Keratinocyte (primary cell): ENCODE results near the gene ACOT13. TPM values are rescaled to one million over a fixed set of nuclear protein-coding genes. Genes with fewer than 3 reads are reported as not detected.

ENCODE experiments used
- DNase-seq: peaks from one replicate; pipeline ENCODE4 v3.0.0-alpha.2; 2011; ENCODE audit warnings: low read depth, missing footprints, low spot score
- FAIRE-seq: peaks from 2 replicates; lab custom pipeline; 2011; peaks lifted over from hg19 to GRCh38; lab: Jason Lieb, UNC
- H2AFZ ChIP-seq: 2 replicates; pipeline ENCODE4 v1.6.0; 2012; ENCODE audit warnings: low read length, control low read depth, inconsistent platforms; ENCODE audit not compliant: control insufficient read depth
- H3K27ac ChIP-seq: 2 replicates; pipeline ENCODE4 v1.5.1; 2011; ENCODE audit warnings: low read length; ENCODE audit not compliant: control insufficient read depth, insufficient read depth
- H3K27me3 ChIP-seq: 3 replicates; pipeline ENCODE4 v1.6.0; 2011; ENCODE audit warnings: low read length; ENCODE audit not compliant: control insufficient read depth, insufficient read depth; ENCODE audit errors: extremely low read depth
- H3K36me3 ChIP-seq, 2 experiments: 2 replicates in 1 of 2; 3 replicates in 1 of 2; pipeline ENCODE4 v1.5.1; 2011; ENCODE audit warnings: low read length in 2 of 2, mild to moderate bottlenecking in 1 of 2; ENCODE audit not compliant: control insufficient read depth in 2 of 2, insufficient read depth in 2 of 2; ENCODE audit errors: extremely low read depth in 1 of 2
- H3K4me1 ChIP-seq: 3 replicates; pipeline ENCODE4 v1.5.1; 2011; ENCODE audit warnings: low read length; ENCODE audit not compliant: control insufficient read depth, insufficient read depth; ENCODE audit errors: extremely low read depth
- H3K4me2 ChIP-seq: 3 replicates; pipeline ENCODE4 v1.6.0; 2011; ENCODE audit warnings: low read depth, low read length; ENCODE audit not compliant: control insufficient read depth, insufficient read depth; ENCODE audit errors: extremely low read depth
- H3K4me3 ChIP-seq, 3 experiments: fragments of 200-600 bp in 1 of 3; sonication (generic) in 1 of 3; 2 replicates in 2 of 3; 3 replicates in 1 of 3; pipeline ENCODE4 v1.5.1; 2011 to 2016; ENCODE audit warnings: low read length in 3 of 3, mild to moderate bottlenecking in 3 of 3, control low read depth in 2 of 3, inconsistent platforms in 1 of 3, low read depth in 1 of 3, mixed read lengths in 1 of 3, mixed run types in 1 of 3, moderate library complexity in 1 of 3; ENCODE audit not compliant: control insufficient read depth in 2 of 3, insufficient read depth in 2 of 3; ENCODE audit errors: extremely low read depth in 1 of 3
- H3K79me2 ChIP-seq: 2 replicates; pipeline ENCODE4 v1.6.0; 2012; ENCODE audit warnings: low read length; ENCODE audit not compliant: control insufficient read depth, insufficient read depth
- H3K9ac ChIP-seq: 3 replicates; pipeline ENCODE4 v1.6.0; 2011; ENCODE audit warnings: low read length; ENCODE audit not compliant: control insufficient read depth, insufficient read depth; ENCODE audit errors: extremely low read depth
- H3K9me1 ChIP-seq: 3 replicates; pipeline ENCODE4 v1.6.0; 2011; ENCODE audit warnings: low read length; ENCODE audit not compliant: control insufficient read depth, insufficient read depth; ENCODE audit errors: extremely low read depth
- H3K9me3 ChIP-seq: 2 replicates; pipeline ENCODE4 v1.5.1; 2012; ENCODE audit warnings: low read depth, low read length; ENCODE audit not compliant: control insufficient read depth
- H4K20me1 ChIP-seq: 3 replicates; pipeline ENCODE4 v1.6.0; 2011; ENCODE audit warnings: low read length; ENCODE audit not compliant: control insufficient read depth, insufficient read depth; ENCODE audit errors: extremely low read depth
- EZH2 ChIP-seq: IDR thresholded peaks from one replicate; pipeline ENCODE4 v1.6.1; 2012; ENCODE audit warnings: inconsistent platforms, mild to moderate bottlenecking, low read length, moderate library complexity
- dilution Hi-C: fragments of 300-500 bp; cut with MboI; formaldehyde crosslinking; loops from one replicate; pipeline ENCODE4 v1.7.0; 2020; ENCODE audit warnings: low sequenced_read_pairs; ENCODE audit not compliant: extremely low pct_ligation_motif_present
- polyA plus RNA-seq, 5 experiments: library from polyadenylated mRNA; depleted of rRNA in 3 of 5; stranded (reverse) in 3 of 5; stranded (forward) in 1 of 5; unstranded in 1 of 5; fragments of >200 nt; gene quantifications; 1 replicate in 1 of 5; 2 replicates in 3 of 5; 3 replicates in 1 of 5; pipeline versions ENCODE4 v1.2.1 to v1.2.3, GENCODE V29; 2011 to 2012; ENCODE audit warnings: missing spikeins in 2 of 5, low read depth in 1 of 5, low replicate concordance in 1 of 5
- TF ChIP-seq, protein P1 (sequence below), 3 experiments: IDR thresholded peaks in 1 of 3; conservative IDR thresholded peaks in 1 of 3; optimal IDR thresholded peaks in 1 of 3; 2 replicates in 2 of 3; 3 replicates in 1 of 3; pipeline versions ENCODE3 to v1.5.1; 2011; ENCODE audit warnings: low read length in 3 of 3, mild to moderate bottlenecking in 3 of 3, moderate library complexity in 2 of 3, control low read depth in 1 of 3, inconsistent platforms in 1 of 3; ENCODE audit not compliant: insufficient read depth in 2 of 3; ENCODE audit errors: extremely low read depth in 1 of 3

The ACOT13 gene
- polyA plus RNA-seq, 1 donor (not counting 4 experiments of a cell fraction or from before 2014, with no cell fraction given): 57.9 TPM

GRCh38 chr6:24664046-24664987, 2.6 kb upstream of the ACOT13 start:
- FAIRE-seq (no peak), DNase-seq (no peak)
- no peaks in the 10 kb centered on the region for H3K27me3 ChIP-seq
- TF ChIP-seq, protein P1, sequence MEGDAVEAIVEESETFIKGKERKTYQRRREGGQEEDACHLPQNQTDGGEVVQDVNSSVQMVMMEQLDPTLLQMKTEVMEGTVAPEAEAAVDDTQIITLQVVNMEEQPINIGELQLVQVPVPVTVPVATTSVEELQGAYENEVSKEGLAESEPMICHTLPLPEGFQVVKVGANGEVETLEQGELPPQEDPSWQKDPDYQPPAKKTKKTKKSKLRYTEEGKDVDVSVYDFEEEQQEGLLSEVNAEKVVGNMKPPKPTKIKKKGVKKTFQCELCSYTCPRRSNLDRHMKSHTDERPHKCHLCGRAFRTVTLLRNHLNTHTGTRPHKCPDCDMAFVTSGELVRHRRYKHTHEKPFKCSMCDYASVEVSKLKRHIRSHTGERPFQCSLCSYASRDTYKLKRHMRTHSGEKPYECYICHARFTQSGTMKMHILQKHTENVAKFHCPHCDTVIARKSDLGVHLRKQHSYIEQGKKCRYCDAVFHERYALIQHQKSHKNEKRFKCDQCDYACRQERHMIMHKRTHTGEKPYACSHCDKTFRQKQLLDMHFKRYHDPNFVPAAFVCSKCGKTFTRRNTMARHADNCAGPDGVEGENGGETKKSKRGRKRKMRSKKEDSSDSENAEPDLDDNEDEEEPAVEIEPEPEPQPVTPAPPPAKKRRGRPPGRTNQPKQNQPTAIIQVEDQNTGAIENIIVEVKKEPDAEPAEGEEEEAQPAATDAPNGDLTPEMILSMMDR (optimal IDR thresholded peaks at IDR 0.05 in 1 of 3, IDR thresholded peaks at IDR 0.05 in 1 of 3, conservative IDR thresholded peaks at IDR 0.05 in 1 of 3; ENCODE audit: extremely low read depth in 1 of 3, insufficient read depth in 2 of 3, low read length in 3 of 3): no peak
- TF ChIP-seq EZH2: no peak
- no peaks in the 10 kb centered on the region for H3K9me3 ChIP-seq
- H3K36me3 ChIP-seq: peaks cover 10 to 12% of the 10 kb centered on the region in 2 experiments
- H2AFZ ChIP-seq: no peak overlapping the region
- peaks cover 17% of the 10 kb centered on the region for H3K4me1 ChIP-seq
- H3K27ac ChIP-seq: no peak overlapping the region
- H3K4me3 ChIP-seq: no peak overlapping the region
- no peak overlapping the region for H3K9ac ChIP-seq
- H3K79me2 ChIP-seq: peaks cover 41% of the 10 kb centered on the region
- H4K20me1 ChIP-seq: no peaks in the 10 kb centered on the region
- dilution Hi-C loops: no loop called here
- H3K4me2 ChIP-seq: no peak overlapping the region
- no peaks in the 10 kb centered on the region for H3K9me1 ChIP-seq

- no peaks in the 10 kb centered on the region for H3K9me1 ChIP-seq
- dilution Hi-C loops: no loop called here
- H3K4me3 ChIP-seq: peak overlapping the region; percentile 60 to 100 (median 99)
- TF ChIP-seq, protein P1 (optimal IDR thresholded peaks at IDR 0.05 in 1 of 3, IDR thresholded peaks at IDR 0.05 in 1 of 3, conservative IDR thresholded peaks at IDR 0.05 in 1 of 3; ENCODE audit: extremely low read depth in 1 of 3, insufficient read depth in 2 of 3, low read length in 3 of 3): no peak
- no peak for TF ChIP-seq EZH2
- H3K4me1 ChIP-seq: peaks cover 16% of the 10 kb centered on the region
- H3K4me2 ChIP-seq: peak overlapping the region; percentile 92
- peak overlapping the region; percentile 80 for H3K27ac ChIP-seq
- peaks cover 10 to 12% of the 10 kb centered on the region in 2 experiments for H3K36me3 ChIP-seq
- DNase-seq (no peak), FAIRE-seq (no peak)
- H3K79me2 ChIP-seq: peaks cover 41% of the 10 kb centered on the region
- peak overlapping the region; percentile 97 for H2AFZ ChIP-seq
- H3K27me3 ChIP-seq: no peaks in the 10 kb centered on the region
- H4K20me1 ChIP-seq: no peaks in the 10 kb centered on the region
- H3K9ac ChIP-seq: peak overlapping the region; percentile 91
- no peaks in the 10 kb centered on the region for H3K9me3 ChIP-seq
These were observed 708 bp upstream of the ACOT13 start for GRCh38 chr6:24666097-24666640.
